ENCODE measurements around the gene GDPD5.
A peak's percentile ranks its signal among the peaks of the same experiment; 100 is the strongest.

Gene GDPD5

GRCh38 chr11:75403037-75403436, 122.7 kb downstream of the GDPD5 start:
- peaks cover 84% of the 10 kb centered on the region for H3K36me3 ChIP-seq (ENCODE audit: insufficient read depth, low read length)
- ATAC-seq (ENCODE audit: insufficient read depth, low read depth), result no peak
- H3K4me1 ChIP-seq (ENCODE audit: insufficient read depth, low read length), result peaks cover 46% of the 10 kb centered on the region
- 0 out of 2 replicates have a peak overlapping the region, but pooled peaks have one; percentile 2 for H3K9ac ChIP-seq (ENCODE audit: low read depth, low read length)
- peaks cover 72% of the 10 kb centered on the region for H3K79me2 ChIP-seq (ENCODE audit: insufficient read depth, low read length)
- DNase-seq, result no peak
- no peak overlapping the region for H3K27ac ChIP-seq (ENCODE audit: low read length)
- H3K4me2 ChIP-seq (ENCODE audit: insufficient read depth, low read length), result peak overlapping the region; percentile 77; the same call in 1 of the 2 replicates
- peaks cover 67% of the 10 kb centered on the region for H4K20me1 ChIP-seq (ENCODE audit: insufficient read depth, low read length)
- H3K9me3 ChIP-seq (ENCODE audit: insufficient read depth, low read length, severe bottlenecking), result no peaks in the 10 kb centered on the region
- peak overlapping the region in 1 of 2 experiments; percentile 22; a peak in 1 of 4 replicates for H3K4me3 ChIP-seq (ENCODE audit: low read depth in 1 of 2, low read length in 2 of 2)
- TF ChIP-seq EZH2 (IDR thresholded peaks at IDR 0.05; ENCODE audit: borderline replicate concordance, low read depth, low read length, severe bottlenecking) (no peak), CTCF (IDR thresholded peaks at IDR 0.05; ENCODE audit: borderline replicate concordance, extremely low read depth, low read length, poor library complexity, severe bottlenecking) (no peak)
- no peak overlapping the region for H2AFZ ChIP-seq (ENCODE audit: low read depth, low read length)
- no peaks in the 10 kb centered on the region for H3K27me3 ChIP-seq (ENCODE audit: insufficient read depth, low read length, poor library complexity)

GRCh38 chr11:75402002-75402773, 123.6 kb downstream of the GDPD5 start:
- no peak for DNase-seq
- Histone ChIP-seq H3K4me3 (ENCODE audit: low read depth in 1 of 2, low read length in 2 of 2) (peak overlapping the region in 1 of 2 experiments; percentile 79; a peak in 2 of 4 replicates), H3K79me2 (ENCODE audit: insufficient read depth, low read length) (peaks cover 71% of the 10 kb centered on the region), H3K27ac (ENCODE audit: low read length) (no peak overlapping the region), H4K20me1 (ENCODE audit: insufficient read depth, low read length) (peaks cover 62% of the 10 kb centered on the region), H3K9me3 (ENCODE audit: insufficient read depth, low read length, severe bottlenecking) (no peaks in the 10 kb centered on the region), H3K36me3 (ENCODE audit: insufficient read depth, low read length) (peaks cover 77% of the 10 kb centered on the region), H3K4me1 (ENCODE audit: insufficient read depth, low read length) (peaks cover 46% of the 10 kb centered on the region), H3K9ac (ENCODE audit: low read depth, low read length) (peak overlapping the region; percentile 82; the same call in 1 of the 2 replicates), H3K27me3 (ENCODE audit: insufficient read depth, low read length, poor library complexity) (no peaks in the 10 kb centered on the region), H2AFZ (ENCODE audit: low read depth, low read length) (no peak overlapping the region), H3K4me2 (ENCODE audit: insufficient read depth, low read length) (peak overlapping the region; percentile 77)
- TF ChIP-seq EZH2 (IDR thresholded peaks at IDR 0.05; ENCODE audit: borderline replicate concordance, low read depth, low read length, severe bottlenecking) (no peak), CTCF (IDR thresholded peaks at IDR 0.05; ENCODE audit: borderline replicate concordance, extremely low read depth, low read length, poor library complexity, severe bottlenecking) (peak; percentile 27)
- ATAC-seq (ENCODE audit: insufficient read depth, low read depth), result no peak

GRCh38 chr11:75400146-75400865, 125.4 kb downstream of the GDPD5 start:
- peaks cover 58% of the 10 kb centered on the region for H3K36me3 ChIP-seq (ENCODE audit: insufficient read depth, low read length)
- H3K9me3 ChIP-seq (ENCODE audit: insufficient read depth, low read length, severe bottlenecking), result no peaks in the 10 kb centered on the region

More at GRCh38 chr11:75400146-75400865, 125.4 kb downstream of the GDPD5 start:
- peak overlapping the region; percentile 82 for H3K9ac ChIP-seq (ENCODE audit: low read depth, low read length)
- H4K20me1 ChIP-seq (ENCODE audit: insufficient read depth, low read length), result peaks cover 52% of the 10 kb centered on the region
- ATAC-seq (ENCODE audit: insufficient read depth, low read depth) (peak; percentile 19), DNase-seq (peak; percentile 25)
- peak overlapping the region; percentile 88 for H3K27ac ChIP-seq (ENCODE audit: low read length)
- H3K79me2 ChIP-seq (ENCODE audit: insufficient read depth, low read length), result peaks cover 57% of the 10 kb centered on the region
- H3K4me2 ChIP-seq (ENCODE audit: insufficient read depth, low read length), result peak overlapping the region; percentile 77
- no peak overlapping the region for H2AFZ ChIP-seq (ENCODE audit: low read depth, low read length)
- TF ChIP-seq EZH2 (IDR thresholded peaks at IDR 0.05; ENCODE audit: borderline replicate concordance, low read depth, low read length, severe bottlenecking), result no peak
- no peak for TF ChIP-seq CTCF (IDR thresholded peaks at IDR 0.05; ENCODE audit: borderline replicate concordance, extremely low read depth, low read length, poor library complexity, severe bottlenecking)
- H3K27me3 ChIP-seq (ENCODE audit: insufficient read depth, low read length, poor library complexity), result no peaks in the 10 kb centered on the region
- peaks cover 46% of the 10 kb centered on the region for H3K4me1 ChIP-seq (ENCODE audit: insufficient read depth, low read length)
- peak overlapping the region; percentile 60 to 79 for H3K4me3 ChIP-seq (ENCODE audit: low read depth in 1 of 2, low read length in 2 of 2)
